HG02623 (cell line): ENCODE measurements around the gene OR8A1.

ENCODE experiments used
- ATAC-seq: cut with Tn5 transposase; IDR thresholded peaks from one replicate; pipeline ENCODE4 v1.9.1; 2021; ENCODE audit warnings: moderate library complexity; ENCODE audit not compliant: unreplicated experiment

The OR8A1 gene

GRCh38 chr11:124569697-124570096 is at the start of gene OR8A1:
TSS of gene OR8A1 (plus strand) at chr11:124569997. CDS start at chr11:124570120, 123 bp downstream.
- no peak for ATAC-seq

- no peak for ATAC-seq
These were observed 49.3 kb upstream of the OR8A1 start for GRCh38 chr11:124520550-124520854.

- no peak for ATAC-seq
These were observed 36.2 kb upstream of the OR8A1 start for GRCh38 chr11:124533626-124534025.

- ATAC-seq, result no peak
These were observed 35.7 kb upstream of the OR8A1 start for GRCh38 chr11:124534051-124534450.

GRCh38 chr11:124535552-124536232 is 34.1 kb upstream of the OR8A1 start:
- ATAC-seq, result no peak

GRCh38 chr11:124536520-124536919 is 33.3 kb upstream of the OR8A1 start:
- no peak for ATAC-seq

- ATAC-seq, result no peak
These were observed 31.8 kb upstream of the OR8A1 start for GRCh38 chr11:124538019-124538418.

GRCh38 chr11:124541204-124541603 is 28.6 kb upstream of the OR8A1 start:
- no peak for ATAC-seq

GRCh38 chr11:124543145-124543544 is 26.7 kb upstream of the OR8A1 start:
- no peak for ATAC-seq

- ATAC-seq, result no peak
These were observed 26.2 kb upstream of the OR8A1 start, which contains the start of gene OR8B12 for GRCh38 chr11:124543554-124543953. TSS of gene OR8B12 (minus strand) at chr11:124543654. CDS start at chr11:124543654, 0 bp downstream.

GRCh38 chr11:124551189-124551588 is 18.6 kb upstream of the OR8A1 start:
- ATAC-seq, result no peak

- ATAC-seq, result no peak
These were observed 17.8 kb upstream of the OR8A1 start for GRCh38 chr11:124551987-124552386.

- ATAC-seq, result no peak
These were observed 13.0 kb upstream of the OR8A1 start for GRCh38 chr11:124556828-124557227.

GRCh38 chr11:124570160-124570559 is 363 bp downstream of the OR8A1 start:
- no peak for ATAC-seq

- no peak for ATAC-seq
These were observed 8.1 kb downstream of the OR8A1 start for GRCh38 chr11:124577716-124578427.

GRCh38 chr11:124578761-124579160 is 9.0 kb downstream of the OR8A1 start:
- ATAC-seq, result no peak

- no peak for ATAC-seq
These were observed 12.0 kb downstream of the OR8A1 start for GRCh38 chr11:124581817-124582216.

GRCh38 chr11:124582565-124582964 is 12.8 kb downstream of the OR8A1 start:
- ATAC-seq, result no peak

- ATAC-seq, result no peak
These were observed 14.0 kb downstream of the OR8A1 start for GRCh38 chr11:124583781-124584180.

- ATAC-seq, result no peak
These were observed 15.0 kb downstream of the OR8A1 start for GRCh38 chr11:124584681-124585372.

- no peak for ATAC-seq
These were observed 16.6 kb downstream of the OR8A1 start for GRCh38 chr11:124586238-124586860.

GRCh38 chr11:124591430-124591829 is 21.6 kb downstream of the OR8A1 start:
- ATAC-seq, result no peak
